ENCODE results near the gene C3orf20. TPM values are rescaled to one million over a fixed set of nuclear protein-coding genes. Genes with fewer than 3 reads are reported as not detected.

The C3orf20 gene
- total RNA-seq, 1 donor from 2014 or later: not detected

GRCh38 chr3:14728113-14728512 is 53.2 kb downstream of the C3orf20 start:
- Mint-ChIP-seq H3K4me3 (ENCODE audit: unreplicated experiment) (no peak overlapping the region), H3K9me3 (ENCODE audit: low read depth) (no peaks in the 10 kb centered on the region), H3K36me3 (ENCODE audit: low read depth) (no peaks in the 10 kb centered on the region), H3K27me3 (ENCODE audit: low read depth) (peaks cover 10% of the 10 kb centered on the region), H3K27ac (ENCODE audit: unreplicated experiment) (no peak overlapping the region), H3K4me1 (ENCODE audit: low read depth) (peaks cover 14% of the 10 kb centered on the region)
- no peak for TF ChIP-seq CTCF (IDR thresholded peaks at IDR 0.05)
- no peak for DNase-seq (ENCODE audit: low spot score)

- Mint-ChIP-seq H3K9me3 (ENCODE audit: low read depth) (no peaks in the 10 kb centered on the region), H3K4me1 (ENCODE audit: low read depth) (peaks cover 7% of the 10 kb centered on the region), H3K4me3 (ENCODE audit: unreplicated experiment) (no peak overlapping the region), H3K36me3 (ENCODE audit: low read depth) (no peaks in the 10 kb centered on the region), H3K27ac (ENCODE audit: unreplicated experiment) (no peak overlapping the region), H3K27me3 (ENCODE audit: low read depth) (peaks cover 10% of the 10 kb centered on the region)
- TF ChIP-seq CTCF (IDR thresholded peaks at IDR 0.05): no peak
- no peak for DNase-seq (ENCODE audit: low spot score)
Measured at GRCh38 chr3:14730703-14731382, 55.9 kb downstream of the C3orf20 start.

GRCh38 chr3:14740983-14741382 is 66.0 kb downstream of the C3orf20 start:
- no peak overlapping the region for H3K27ac Mint-ChIP-seq (ENCODE audit: unreplicated experiment)
- H3K36me3 Mint-ChIP-seq (ENCODE audit: low read depth): peaks cover 1% of the 10 kb centered on the region
- H3K27me3 Mint-ChIP-seq (ENCODE audit: low read depth): peaks cover 38% of the 10 kb centered on the region
- H3K4me1 Mint-ChIP-seq (ENCODE audit: low read depth): no peaks in the 10 kb centered on the region
- no peak overlapping the region for H3K4me3 Mint-ChIP-seq (ENCODE audit: unreplicated experiment)
- no peak for DNase-seq (ENCODE audit: low spot score)
- peaks cover 22% of the 10 kb centered on the region for H3K9me3 Mint-ChIP-seq (ENCODE audit: low read depth)
- no peak for TF ChIP-seq CTCF (IDR thresholded peaks at IDR 0.05)

GRCh38 chr3:14741510-14741909 is 66.6 kb downstream of the C3orf20 start:
- DNase-seq (ENCODE audit: low spot score): no peak
- Mint-ChIP-seq H3K4me3 (ENCODE audit: unreplicated experiment) (no peak overlapping the region), H3K9me3 (ENCODE audit: low read depth) (peaks cover 22% of the 10 kb centered on the region), H3K27me3 (ENCODE audit: low read depth) (peaks cover 41% of the 10 kb centered on the region), H3K36me3 (ENCODE audit: low read depth) (peaks cover 1% of the 10 kb centered on the region), H3K4me1 (ENCODE audit: low read depth) (no peaks in the 10 kb centered on the region), H3K27ac (ENCODE audit: unreplicated experiment) (no peak overlapping the region)
- TF ChIP-seq CTCF (IDR thresholded peaks at IDR 0.05): no peak

- no peak for TF ChIP-seq CTCF (IDR thresholded peaks at IDR 0.05)
- H3K27ac Mint-ChIP-seq (ENCODE audit: unreplicated experiment): no peak overlapping the region
- H3K9me3 Mint-ChIP-seq (ENCODE audit: low read depth): peaks cover 17% of the 10 kb centered on the region
- H3K36me3 Mint-ChIP-seq (ENCODE audit: low read depth): peaks cover 1% of the 10 kb centered on the region
- H3K27me3 Mint-ChIP-seq (ENCODE audit: low read depth): peaks cover 49% of the 10 kb centered on the region
- H3K4me1 Mint-ChIP-seq (ENCODE audit: low read depth): no peaks in the 10 kb centered on the region
- H3K4me3 Mint-ChIP-seq (ENCODE audit: unreplicated experiment): no peak overlapping the region
- no peak for DNase-seq (ENCODE audit: low spot score)
Measured at GRCh38 chr3:14744556-14744955, 69.6 kb downstream of the C3orf20 start.

Data from chondrocyte (in vitro differentiated cells).